Esophagus muscularis mucosa (tissue), 4 donors: ENCODE results near the gene DUSP16. TPM values are rescaled to one million over a fixed set of nuclear protein-coding genes. Genes with fewer than 3 reads are reported as not detected.
"Not testable (repeated sequence)": the region's sequence is repeated elsewhere in the genome, so short reads cannot be mapped to it uniquely, and the experiment has no call there.

ENCODE experiments used
- DNase-seq: peaks from one replicate; pipeline ENCODE4 v3.0.0-alpha.2; 2017; ENCODE audit errors: extremely low spot score
- H3K27ac ChIP-seq, 4 donors: fragments of 200-600 bp; sonication (generic); replicated peaks in 1 of 4; 1 replicate in 3 of 4; 2 replicates in 1 of 4; pipeline ENCODE4 v1.5.1; 2016 to 2019; ENCODE audit warnings: mild to moderate bottlenecking in 1 of 4
- H3K27me3 ChIP-seq, 4 donors: fragments of 200-600 bp; sonication (generic); one replicate each; pipeline versions ENCODE4 v1.5.1 to v1.6.0; 2016 to 2019
- H3K36me3 ChIP-seq, 4 donors: fragments of 200-600 bp; sonication (generic); one replicate each; pipeline ENCODE4 v1.5.1; 2016 to 2019
- H3K4me1 ChIP-seq, 4 donors: fragments of 200-600 bp; sonication (generic); one replicate each; pipeline ENCODE4 v1.5.1; 2016 to 2019
- H3K4me3 ChIP-seq, 4 donors: fragments of 200-600 bp; sonication (generic); 1 replicate in 2 of 4; 2 replicates in 2 of 4; pipeline ENCODE4 v1.5.1; 2016 to 2019; ENCODE audit warnings: mild to moderate bottlenecking in 4 of 4, moderate library complexity in 1 of 4
- H3K9me3 ChIP-seq, 4 donors: fragments of 200-600 bp; sonication (generic); 1 replicate in 3 of 4; 2 replicates in 1 of 4; pipeline ENCODE4 v1.5.1; 2016 to 2019
- CTCF ChIP-seq, 3 experiments: fragments of 200-600 bp in 2 of 3; fragments of 450-650 bp in 1 of 3; sonication (generic) in 2 of 3; IDR thresholded peaks; one replicate each; pipeline ENCODE4 v1.5.1; 2017 to 2019; ENCODE audit warnings: antibody characterized with exemption in 3 of 3, mild to moderate bottlenecking in 2 of 3, moderate library complexity in 1 of 3
- EP300 ChIP-seq: sonication (generic); formaldehyde crosslinking; IDR thresholded peaks from one replicate; pipeline ENCODE4 v1.6.1; 2017; ENCODE audit warnings: antibody characterized with exemption
- POLR2A ChIP-seq: fragments of 450-650 bp; IDR thresholded peaks from one replicate; pipeline ENCODE4 v1.6.1; 2017; ENCODE audit warnings: antibody characterized with exemption, moderate library complexity, mild to moderate bottlenecking, low read depth
- POLR2AphosphoS5 ChIP-seq, 2 donors: sonication (generic); formaldehyde crosslinking; IDR thresholded peaks; one replicate each; pipeline ENCODE4 v1.6.1; 2017; ENCODE audit warnings: antibody characterized with exemption in 2 of 2
- WGBS: methylation state at CpG from one replicate; pipeline ENCODE4 v1.1.5; 2018; 5-methylcytosine and 5-hydroxymethylcytosine counted together
- intact Hi-C: fragments of 100-400 bp; cut with DNase I; formaldehyde crosslinking; loops from one replicate; pipeline ENCODE4 v1.15.1; 2023
- total RNA-seq, 4 donors: library from RNA; depleted of rRNA; stranded (reverse); fragments of >200 nt; gene quantifications; one replicate each; pipeline versions ENCODE4 v1.1.0 to v1.2.1, GENCODE V29; 2016

Gene DUSP16
- total RNA-seq, 4 donors from 2014 or later, result 10.0 to 17.0 (median 13.9) TPM

GRCh38 chr12:12572659-12573058 is 10.0 kb upstream of the DUSP16 start:
- Histone ChIP-seq H3K36me3 (no peaks in the 10 kb centered on the region), H3K27me3 (no peaks in the 10 kb centered on the region), H3K4me3 (peak overlapping the region in 2 of 4 donors; percentile 14 to 29), H3K9me3 (no peaks in the 10 kb centered on the region), H3K4me1 (peaks cover 0 to 8% (median 0%) of the 10 kb centered on the region in 4 donors), H3K27ac (peak overlapping the region; percentile 29 to 62 (median 52))
- WGBS, result 81% methylated on average over 3 of the region's 3 CpGs
- TF ChIP-seq POLR2A, result no peak
- TF ChIP-seq CTCF (IDR thresholded peaks at IDR 0.05), result no peak
- TF ChIP-seq EP300, result no peak
- no peak for TF ChIP-seq POLR2AphosphoS5 (IDR thresholded peaks at IDR 0.05)
- no peak for DNase-seq
- intact Hi-C loops, result no loop called here

GRCh38 chr12:12565971-12566370 is 3.3 kb upstream of the DUSP16 start:
- not testable (repeated sequence) for H3K27me3 ChIP-seq, H3K27ac ChIP-seq, H3K9me3 ChIP-seq, DNase-seq, H3K4me3 ChIP-seq, H3K36me3 ChIP-seq
- H3K4me1 ChIP-seq, result peaks cover 9 to 14% (median 13%) of the 10 kb centered on the region in 4 donors
- intact Hi-C loops, result loop anchor here (2.0 kb wide), 1 partner anchor 189 kb away; no protein-coding TSS in a partner anchor
- 97% methylated on average over 5 of the region's 32 CpGs for WGBS

- no peaks in the 10 kb centered on the region for H3K36me3 ChIP-seq
- DNase-seq, result no peak
- H3K4me3 ChIP-seq, result no peak overlapping the region
- TF ChIP-seq POLR2AphosphoS5 (IDR thresholded peaks at IDR 0.05) (no peak), EP300 (no peak), POLR2A (no peak), CTCF (IDR thresholded peaks at IDR 0.05) (no peak)
- H3K9me3 ChIP-seq, result no peaks in the 10 kb centered on the region
- peaks cover 12 to 24% (median 23%) of the 10 kb centered on the region in 4 donors for H3K4me1 ChIP-seq
- H3K27ac ChIP-seq, result no peak overlapping the region
- intact Hi-C loops, result loop anchor here (2.0 to 5.0 kb wide), 6 partner anchors 47 to 188 kb away; partner anchors contain the start of genes CDKN1B and CREBL2
- no peaks in the 10 kb centered on the region for H3K27me3 ChIP-seq
- 77% methylated on average over 1 of the region's 1 CpG for WGBS
These were observed 2.2 kb upstream of the DUSP16 start for GRCh38 chr12:12564911-12565310.

- Histone ChIP-seq H3K27ac (peak overlapping the region; percentile 100), H3K9me3 (no peaks in the 10 kb centered on the region), H3K36me3 (no peaks in the 10 kb centered on the region), H3K27me3 (no peaks in the 10 kb centered on the region), H3K4me3 (peak overlapping the region; percentile 90 to 96 (median 94)), H3K4me1 (peaks cover 16 to 39% (median 37%) of the 10 kb centered on the region in 4 donors)
- TF ChIP-seq POLR2AphosphoS5 (IDR thresholded peaks at IDR 0.05), result peak; percentile 8 to 41
- no peak for TF ChIP-seq POLR2A
- 50% methylated on average over 9 of the region's 11 CpGs for WGBS
- no peak for DNase-seq
- intact Hi-C loops, result loop anchor here (5.0 kb wide), 5 partner anchors 49 to 161 kb away; partner anchors contain the start of genes CDKN1B and CREBL2
These were observed 746 bp upstream of the DUSP16 start for GRCh38 chr12:12563290-12563928.

- Histone ChIP-seq H3K27me3 (no peaks in the 10 kb centered on the region), H3K4me3 (peak overlapping the region; percentile 90 to 96 (median 94)), H3K36me3 (no peaks in the 10 kb centered on the region), H3K27ac (peak overlapping the region; percentile 100), H3K4me1 (peaks cover 16 to 44% (median 41%) of the 10 kb centered on the region in 4 donors), H3K9me3 (no peaks in the 10 kb centered on the region)
- TF ChIP-seq POLR2AphosphoS5 (IDR thresholded peaks at IDR 0.05), result no peak
- DNase-seq, result no peak
- intact Hi-C loops, result loop anchor here (5.0 kb wide), 5 partner anchors 50 to 160 kb away; partner anchors contain the start of genes CDKN1B and CREBL2
- WGBS, result 0% methylated on average over 5 of the region's 45 CpGs
These were observed 613 bp downstream of the DUSP16 start for GRCh38 chr12:12562016-12562483.

GRCh38 chr12:12561371-12562015 is 1.2 kb downstream of the DUSP16 start:
- intact Hi-C loops, result loop anchor here (5.0 kb wide), 5 partner anchors 51 to 159 kb away; partner anchors contain the start of genes CDKN1B and CREBL2
- Histone ChIP-seq H3K4me3 (peak overlapping the region; percentile 90 to 96 (median 94)), H3K4me1 (peaks cover 16 to 49% (median 41%) of the 10 kb centered on the region in 4 donors), H3K27me3 (no peaks in the 10 kb centered on the region), H3K27ac (peak overlapping the region; percentile 100), H3K9me3 (no peaks in the 10 kb centered on the region), H3K36me3 (no peaks in the 10 kb centered on the region)
- DNase-seq, result no peak
- peak in 1 of 2 donors; percentile 41 for TF ChIP-seq POLR2AphosphoS5 (IDR thresholded peaks at IDR 0.05)
- TF ChIP-seq CTCF (IDR thresholded peaks at IDR 0.05), result no peak
- TF ChIP-seq EP300, result no peak
- WGBS, result 0% methylated on average over 8 of the region's 60 CpGs
